Esophagus squamous epithelium (tissue), 4 donors: ENCODE data around the gene AP4E1.

ENCODE experiments used
- CTCF ChIP-seq, 6 experiments: fragments of 450-650 bp in 4 of 6; fragments of 200-600 bp in 2 of 6; sonication (generic) in 2 of 6; IDR thresholded peaks; one replicate each; pipeline ENCODE4 v1.5.1; 2016 to 2019; ENCODE audit warnings: antibody characterized with exemption in 6 of 6, mild to moderate bottlenecking in 4 of 6, moderate library complexity in 4 of 6
- POLR2A ChIP-seq, 4 donors: fragments of 450-650 bp; IDR thresholded peaks; one replicate each; pipeline ENCODE4 v1.6.1; 2017; ENCODE audit warnings: antibody characterized with exemption in 4 of 4, mild to moderate bottlenecking in 4 of 4, moderate library complexity in 3 of 4

GRCh38 chr15:50904211-50904610, 4.3 kb upstream of the AP4E1 start:
- TF ChIP-seq CTCF (IDR thresholded peaks at IDR 0.05) (no peak), POLR2A (IDR thresholded peaks at IDR 0.05) (no peak)
